ENCODE measurements around the gene TMEM92.

GRCh38 chr17:50264263-50265113 lies 9.8 kb upstream of the TMEM92 start:
- TF ChIP-seq, protein P1, sequence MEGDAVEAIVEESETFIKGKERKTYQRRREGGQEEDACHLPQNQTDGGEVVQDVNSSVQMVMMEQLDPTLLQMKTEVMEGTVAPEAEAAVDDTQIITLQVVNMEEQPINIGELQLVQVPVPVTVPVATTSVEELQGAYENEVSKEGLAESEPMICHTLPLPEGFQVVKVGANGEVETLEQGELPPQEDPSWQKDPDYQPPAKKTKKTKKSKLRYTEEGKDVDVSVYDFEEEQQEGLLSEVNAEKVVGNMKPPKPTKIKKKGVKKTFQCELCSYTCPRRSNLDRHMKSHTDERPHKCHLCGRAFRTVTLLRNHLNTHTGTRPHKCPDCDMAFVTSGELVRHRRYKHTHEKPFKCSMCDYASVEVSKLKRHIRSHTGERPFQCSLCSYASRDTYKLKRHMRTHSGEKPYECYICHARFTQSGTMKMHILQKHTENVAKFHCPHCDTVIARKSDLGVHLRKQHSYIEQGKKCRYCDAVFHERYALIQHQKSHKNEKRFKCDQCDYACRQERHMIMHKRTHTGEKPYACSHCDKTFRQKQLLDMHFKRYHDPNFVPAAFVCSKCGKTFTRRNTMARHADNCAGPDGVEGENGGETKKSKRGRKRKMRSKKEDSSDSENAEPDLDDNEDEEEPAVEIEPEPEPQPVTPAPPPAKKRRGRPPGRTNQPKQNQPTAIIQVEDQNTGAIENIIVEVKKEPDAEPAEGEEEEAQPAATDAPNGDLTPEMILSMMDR (IDR thresholded peaks at IDR 0.05), result no peak
- no peak for TF ChIP-seq POLR2A (IDR thresholded peaks at IDR 0.05)

All from breast epithelium (tissue), 3 donors.